ENCODE results near the gene KRTAP12-3.
"Not testable (repeated sequence)": the region's sequence is repeated elsewhere in the genome, so short reads cannot be mapped to it uniquely, and the experiment has no call there.

The KRTAP12-3 gene

DNA sequence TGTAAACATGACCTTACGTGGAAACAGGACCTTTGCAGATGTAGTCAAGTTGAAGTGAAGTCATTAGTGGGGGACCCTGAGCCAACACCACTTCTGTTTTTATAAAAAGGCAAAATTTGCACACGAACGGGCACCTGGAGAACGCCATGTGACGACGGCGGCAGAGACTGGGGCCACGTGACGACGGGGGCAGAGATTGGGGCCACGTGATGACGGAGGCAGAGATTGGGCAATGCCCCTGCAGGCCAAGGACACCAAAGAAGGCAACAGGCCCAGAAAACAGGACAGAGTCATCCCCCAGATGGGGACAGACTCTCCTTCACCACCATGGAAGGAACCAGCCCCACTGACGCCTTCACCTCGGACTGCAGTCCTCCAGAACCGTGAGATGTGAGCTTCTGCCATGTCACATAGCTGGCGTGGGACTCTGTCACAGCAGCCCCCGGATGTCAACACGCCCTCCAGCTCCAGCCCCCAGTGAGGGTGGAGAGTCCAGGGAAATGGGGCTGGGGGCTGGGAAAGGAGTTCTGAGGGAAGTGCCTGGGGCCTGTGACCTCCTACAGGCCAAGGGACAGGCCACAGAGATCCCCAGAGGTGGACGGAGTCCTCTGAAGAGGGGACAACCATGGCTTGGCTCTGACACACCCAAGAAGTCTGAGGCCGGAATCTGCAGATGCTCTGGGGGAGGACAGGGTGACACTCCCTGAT, 7.3 kb upstream of the KRTAP12-3 start:
- no peak for DNase-seq (ENCODE audit: low read depth, low spot score)

DNA sequence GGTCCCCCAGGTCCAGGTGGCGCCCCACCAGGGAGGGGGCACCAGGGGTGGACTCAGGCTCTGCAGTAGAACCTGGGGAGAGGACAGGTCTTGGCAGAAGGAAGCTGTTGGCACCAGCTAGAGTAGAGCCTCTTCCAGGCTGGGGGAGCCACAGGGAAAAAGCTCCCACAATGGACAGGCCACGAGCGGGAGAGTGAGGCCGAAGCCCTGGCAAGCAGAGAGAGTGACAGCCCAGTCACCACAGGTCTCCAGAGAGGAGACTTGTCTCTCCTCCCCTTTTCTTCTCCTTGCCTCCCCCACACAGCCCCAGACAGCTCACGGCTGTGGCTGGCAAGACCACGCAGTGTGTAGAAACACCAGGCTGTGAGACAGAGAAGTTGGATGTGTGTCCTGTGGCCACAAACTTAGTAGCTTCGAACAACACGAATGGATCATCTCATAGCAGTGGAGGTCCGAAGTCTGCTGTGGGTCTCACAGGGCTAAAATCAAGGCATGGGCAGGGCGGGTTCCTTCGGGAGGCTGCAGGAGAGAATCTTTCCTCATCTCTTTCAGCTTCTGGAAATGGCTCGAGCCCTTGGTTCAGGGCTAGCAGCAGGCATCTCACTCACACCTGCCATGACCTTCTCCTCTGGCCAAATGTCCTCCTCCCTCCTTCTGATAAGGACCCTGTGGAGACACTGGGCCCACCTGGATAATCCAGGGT, 6.6 kb upstream of the KRTAP12-3 start:
- no peak for DNase-seq (ENCODE audit: low read depth, low spot score)

- DNase-seq (ENCODE audit: low read depth, low spot score) = no peak
These were observed 4.6 kb upstream of the KRTAP12-3 start for GRCh38 chr21:44653123-44653522.

DNA sequence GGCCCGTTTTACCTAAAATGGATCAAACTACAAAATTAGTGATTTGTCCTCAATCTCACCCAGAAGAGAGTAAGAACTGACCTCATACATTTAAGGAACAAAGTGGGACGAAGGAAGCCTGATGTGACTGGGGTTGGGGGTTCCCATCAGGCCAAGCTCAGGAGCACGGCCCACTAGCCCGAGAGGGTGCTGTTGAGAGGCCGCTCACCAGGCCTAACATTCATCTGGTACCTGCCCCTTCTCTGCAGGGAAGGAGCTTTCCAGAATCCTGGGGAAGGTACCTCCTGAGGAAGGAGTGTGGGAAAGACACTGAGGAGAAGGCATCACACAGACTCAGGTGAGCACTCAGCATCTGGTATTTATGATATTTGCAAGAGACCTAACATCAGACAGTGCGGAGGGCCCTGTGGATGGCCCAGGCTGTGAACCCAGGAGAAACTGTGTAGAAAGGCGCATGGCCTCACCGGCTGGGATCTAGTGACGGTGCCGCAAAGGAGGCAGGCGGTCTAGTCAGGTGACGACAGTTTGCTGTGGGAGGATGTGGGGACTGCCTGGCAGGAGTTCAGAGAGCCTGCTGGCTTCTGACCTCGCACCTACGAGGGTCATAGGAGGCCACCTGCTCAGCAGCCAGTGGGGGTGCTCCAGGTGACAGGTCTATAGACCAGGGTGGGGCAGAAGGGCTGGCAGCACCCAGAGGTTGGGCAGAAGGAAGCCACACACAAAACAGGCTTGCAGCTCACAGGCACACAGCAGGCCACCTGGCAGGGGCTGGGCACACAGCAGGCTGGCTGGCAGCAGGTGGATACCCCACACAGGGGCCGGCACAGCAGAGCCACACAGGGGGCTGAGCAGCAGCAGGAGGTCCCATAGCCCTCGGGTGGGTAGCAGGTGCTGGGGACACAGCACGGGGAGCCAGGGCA, 3.8 kb upstream of the KRTAP12-3 start:
- no peak for DNase-seq (ENCODE audit: low read depth, low spot score)

- no peak for DNase-seq (ENCODE audit: low read depth, low spot score)
These were observed 3.1 kb upstream of the KRTAP12-3 start, which contains the start of gene KRTAP12-4 for GRCh38 chr21:44654576-44655175. KRTAP12-4 (minus strand) TSS chr21:44654659; CDS start chr21:44654614, 45 bp downstream.

DNA sequence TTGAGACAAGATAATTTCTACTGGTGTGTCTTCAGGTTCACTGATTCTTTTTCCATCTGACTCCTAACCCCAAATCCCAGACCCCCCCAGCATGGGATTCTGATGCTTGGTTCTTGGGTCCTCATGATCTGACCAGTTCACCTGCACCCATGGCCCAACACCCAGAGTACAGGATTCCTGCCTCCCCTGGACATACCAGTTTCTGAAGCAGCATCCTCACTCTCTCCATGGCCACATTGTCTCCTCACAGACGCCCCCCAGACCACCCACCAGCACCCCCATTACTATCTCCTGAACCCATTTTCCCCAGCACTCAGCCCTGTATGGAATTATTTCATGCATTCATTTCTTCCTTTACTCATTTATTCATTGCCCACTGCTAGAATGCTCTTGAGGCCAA, 864 bp upstream of the KRTAP12-3 start:
- DNase-seq (ENCODE audit: low read depth, low spot score) = no peak

- DNase-seq (ENCODE audit: low read depth, low spot score) = no peak
These were observed 794 bp downstream of the KRTAP12-3 start for GRCh38 chr21:44658541-44658910.

DNA sequence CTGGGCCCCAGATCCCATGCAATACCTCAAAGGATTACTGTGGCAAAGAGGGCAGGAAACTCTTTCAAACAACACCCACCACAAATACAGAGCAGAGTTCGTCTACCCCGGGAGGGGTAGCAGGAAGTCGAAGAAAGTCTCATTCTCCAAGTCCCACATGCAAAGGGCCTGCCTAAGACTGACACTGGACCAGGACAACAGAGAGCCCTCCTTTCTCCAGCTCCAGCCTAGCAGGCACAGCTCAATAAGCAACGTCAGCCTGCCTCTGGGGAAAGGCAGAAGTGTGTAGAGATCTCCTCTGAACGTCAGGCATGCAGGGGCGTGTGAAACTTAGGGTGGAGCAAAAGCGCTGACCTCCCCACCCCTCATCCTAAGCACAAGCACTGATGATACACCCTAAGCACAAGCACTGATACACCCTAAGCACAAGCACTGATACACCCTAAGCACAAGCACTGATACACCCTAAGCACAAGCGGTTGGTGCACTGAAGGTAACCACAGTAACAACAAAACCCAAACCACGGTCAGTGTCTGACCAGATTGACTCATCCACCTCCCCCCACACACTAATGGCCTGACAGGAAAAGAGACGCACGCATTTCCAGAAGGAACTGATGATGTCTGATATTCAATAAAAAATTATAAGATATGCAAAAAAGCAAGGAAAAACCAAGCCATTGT, 1.3 kb downstream of the KRTAP12-3 start:
- no peak for DNase-seq (ENCODE audit: low read depth, low spot score)

DNA sequence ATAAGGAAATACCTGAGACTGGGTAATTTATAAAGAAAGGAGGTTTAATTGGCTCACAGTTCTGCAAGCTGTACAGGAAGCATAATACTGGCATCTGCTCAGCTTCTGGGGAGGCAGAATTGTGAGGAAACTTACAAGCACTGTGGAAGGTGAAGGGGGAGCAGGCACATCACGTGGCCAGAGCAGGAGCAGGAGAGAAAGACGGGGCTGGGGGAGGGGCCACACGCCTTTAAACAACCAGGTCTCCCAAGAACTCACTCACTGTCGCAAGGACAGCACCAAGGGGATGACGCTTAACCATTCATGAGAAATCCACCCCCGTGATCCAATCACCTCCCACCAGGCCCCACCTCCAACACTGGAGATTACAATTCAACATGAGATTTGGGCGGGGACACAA, 3.8 kb downstream of the KRTAP12-3 start:
- DNase-seq (ENCODE audit: low read depth, low spot score) = not testable (repeated sequence)

- DNase-seq (ENCODE audit: low read depth, low spot score) = no peak
These were observed 7.0 kb downstream of the KRTAP12-3 start for GRCh38 chr21:44664691-44665090.

- no peak for DNase-seq (ENCODE audit: low read depth, low spot score)
These were observed 8.9 kb downstream of the KRTAP12-3 start, which contains the start of gene KRTAP12-2 for GRCh38 chr21:44666401-44667320. KRTAP12-2 (minus strand) TSS chr21:44666927; CDS start chr21:44666886, 41 bp downstream.

DNA sequence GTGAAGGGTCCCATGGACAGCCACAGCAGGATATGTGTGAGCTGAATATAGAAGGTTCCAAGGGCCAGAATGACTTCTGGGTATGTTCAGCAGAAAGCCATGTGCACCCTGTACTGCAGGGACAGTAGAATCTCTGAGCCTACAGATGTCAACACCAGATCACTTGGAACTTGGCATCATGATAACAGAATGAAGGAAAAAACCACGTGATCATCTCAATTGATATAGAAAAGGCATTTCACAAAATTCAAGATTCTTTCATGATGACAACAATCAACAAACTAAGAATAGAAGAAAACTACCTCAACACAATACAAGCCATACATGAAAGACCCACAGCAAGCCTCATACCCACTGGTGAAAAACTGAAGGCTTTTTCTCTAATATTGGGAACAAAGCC, 9.9 kb downstream of the KRTAP12-3 start:
- DNase-seq (ENCODE audit: low read depth, low spot score) = no peak

GRCh38 chr21:44670642-44671432, 13.1 kb downstream of the KRTAP12-3 start:
- no peak for DNase-seq (ENCODE audit: low read depth, low spot score)

GRCh38 chr21:44671911-44672310, 14.2 kb downstream of the KRTAP12-3 start:
- no peak for DNase-seq (ENCODE audit: low read depth, low spot score)

DNA sequence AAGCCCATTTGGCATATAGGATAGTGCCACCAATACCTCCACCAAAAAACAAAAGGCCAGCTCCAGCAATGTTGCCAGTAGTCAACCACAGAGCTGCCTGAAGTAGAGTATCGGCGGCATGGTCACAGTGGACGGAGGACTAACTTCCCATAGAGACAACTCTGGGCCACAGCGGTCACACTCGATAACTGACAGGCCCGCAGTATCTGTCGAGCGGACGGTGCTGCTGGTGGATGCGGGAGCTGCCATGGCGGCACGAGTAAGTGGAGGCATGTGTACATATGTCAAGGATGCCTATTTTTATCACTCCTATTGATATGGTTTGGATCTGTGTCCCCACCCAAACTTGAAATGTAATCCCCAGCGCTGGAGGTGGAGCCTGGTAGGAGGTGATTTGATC, 20.1 kb downstream of the KRTAP12-3 start:
- DNase-seq (ENCODE audit: low read depth, low spot score) = no peak

DNA sequence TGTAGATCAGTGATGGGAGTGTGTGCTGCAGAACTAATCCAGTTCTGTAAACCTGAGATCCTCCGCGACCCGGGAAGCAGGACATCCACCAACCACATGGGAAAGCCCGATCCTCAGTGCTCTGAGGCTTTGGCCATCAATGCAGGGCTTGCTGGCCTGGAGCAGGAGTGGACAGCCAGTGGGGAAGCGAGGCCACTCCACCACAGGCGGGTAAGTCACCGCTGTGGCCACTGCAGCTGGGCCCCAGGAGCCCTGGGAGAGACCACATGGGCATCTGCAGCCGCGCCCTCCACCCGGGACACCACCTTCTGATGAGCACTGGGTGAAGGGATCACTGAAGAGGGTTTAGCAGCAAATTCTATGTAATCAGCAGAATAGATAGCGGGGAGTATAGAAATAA, 23.4 kb downstream of the KRTAP12-3 start:
- no peak for DNase-seq (ENCODE audit: low read depth, low spot score)

GRCh38 chr21:44681861-44682579, 24.3 kb downstream of the KRTAP12-3 start, which contains the start of gene KRTAP12-1:
KRTAP12-1 (minus strand) TSS chr21:44682163; CDS start chr21:44682123, 40 bp downstream.
- no peak for DNase-seq (ENCODE audit: low read depth, low spot score)

DNA sequence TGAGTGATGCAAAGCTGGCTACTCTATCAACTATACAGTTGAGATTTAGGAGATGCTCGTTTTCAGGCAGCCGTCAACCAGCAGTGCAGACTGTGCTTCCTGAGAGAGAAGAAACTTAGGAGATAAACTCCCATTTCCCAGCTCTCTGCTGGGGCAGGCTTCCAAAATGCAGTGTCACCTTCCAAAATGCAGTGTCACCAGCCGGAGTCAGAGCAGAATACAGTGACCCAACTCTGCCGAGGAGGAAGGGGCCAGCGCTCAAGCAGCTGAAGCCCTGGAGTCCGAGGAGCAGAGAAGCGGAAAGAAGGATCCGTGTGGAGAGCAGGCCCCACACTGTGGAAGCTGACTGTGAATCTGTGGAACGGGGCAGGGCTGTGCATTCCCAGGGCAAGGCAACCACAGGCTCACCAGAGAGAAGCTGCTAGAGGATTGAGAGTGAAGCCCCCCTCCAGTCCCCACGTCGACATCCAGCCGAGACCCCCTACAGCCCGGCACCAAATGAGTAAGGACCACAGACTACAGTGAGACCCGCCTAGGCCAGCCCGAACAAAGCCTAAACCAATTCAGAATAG, 24.9 kb downstream of the KRTAP12-3 start:
- no peak for DNase-seq (ENCODE audit: low read depth, low spot score)
